HG02571 (cell line): ENCODE measurements around the gene NEUROD2.
"Not testable (repeated sequence)": the region's sequence is repeated elsewhere in the genome, so short reads cannot be mapped to it uniquely, and the experiment has no call there.

Experiments used
- ATAC-seq: cut with Tn5 transposase; IDR thresholded peaks from one replicate; pipeline ENCODE4 v1.9.1; 2021; ENCODE audit warnings: mild to moderate bottlenecking, moderate library complexity; ENCODE audit not compliant: unreplicated experiment

Gene NEUROD2

GRCh38 chr17:39603304-39604016, 4.3 kb downstream of the NEUROD2 start:
- no peak for ATAC-seq

GRCh38 chr17:39602533-39603303, 5.0 kb downstream of the NEUROD2 start:
- no peak for ATAC-seq

- ATAC-seq = no peak
Measured at GRCh38 chr17:39601758-39602532, 5.8 kb downstream of the NEUROD2 start.

- no peak for ATAC-seq
Measured at GRCh38 chr17:39600997-39601597, 6.6 kb downstream of the NEUROD2 start.

GRCh38 chr17:39600288-39600996, 7.3 kb downstream of the NEUROD2 start:
- no peak for ATAC-seq

- ATAC-seq = no peak
Measured at GRCh38 chr17:39599665-39600231, 8.0 kb downstream of the NEUROD2 start.

GRCh38 chr17:39599004-39599664, 8.6 kb downstream of the NEUROD2 start:
- ATAC-seq = no peak

GRCh38 chr17:39598630-39599003, 9.1 kb downstream of the NEUROD2 start:
- ATAC-seq = no peak

GRCh38 chr17:39598047-39598481, 9.7 kb downstream of the NEUROD2 start:
- no peak for ATAC-seq

GRCh38 chr17:39597372-39598046, 10.2 kb downstream of the NEUROD2 start:
- ATAC-seq = no peak

GRCh38 chr17:39596543-39597267, 11.0 kb downstream of the NEUROD2 start:
- ATAC-seq = no peak

- ATAC-seq = no peak
Measured at GRCh38 chr17:39595928-39596510, 11.7 kb downstream of the NEUROD2 start.

- no peak for ATAC-seq
Measured at GRCh38 chr17:39595294-39595693, 12.4 kb downstream of the NEUROD2 start.

GRCh38 chr17:39593371-39593770, 14.3 kb downstream of the NEUROD2 start:
- ATAC-seq = no peak

GRCh38 chr17:39591958-39592954, 15.5 kb downstream of the NEUROD2 start:
- ATAC-seq = no peak

- ATAC-seq = not testable (repeated sequence)
Measured at GRCh38 chr17:39590180-39590579, 17.5 kb downstream of the NEUROD2 start.

GRCh38 chr17:39582658-39583057, 25.1 kb downstream of the NEUROD2 start:
- ATAC-seq = no peak
